NCI-H1048 (cell line): ENCODE data around the gene NOSTRIN.
"Not testable (repeated sequence)": the region's sequence is repeated elsewhere in the genome, so short reads cannot be mapped to it uniquely, and the experiment has no call there.

Experiments used
- DNase-seq: peaks from one replicate; lab custom pipeline; 2025; lab: John Stamatoyannopoulos, UW

NOSTRIN gene

GRCh38 chr2:168819050-168819715 lies 16.7 kb downstream of the NOSTRIN start:
- DNase-seq = no peak

DNA sequence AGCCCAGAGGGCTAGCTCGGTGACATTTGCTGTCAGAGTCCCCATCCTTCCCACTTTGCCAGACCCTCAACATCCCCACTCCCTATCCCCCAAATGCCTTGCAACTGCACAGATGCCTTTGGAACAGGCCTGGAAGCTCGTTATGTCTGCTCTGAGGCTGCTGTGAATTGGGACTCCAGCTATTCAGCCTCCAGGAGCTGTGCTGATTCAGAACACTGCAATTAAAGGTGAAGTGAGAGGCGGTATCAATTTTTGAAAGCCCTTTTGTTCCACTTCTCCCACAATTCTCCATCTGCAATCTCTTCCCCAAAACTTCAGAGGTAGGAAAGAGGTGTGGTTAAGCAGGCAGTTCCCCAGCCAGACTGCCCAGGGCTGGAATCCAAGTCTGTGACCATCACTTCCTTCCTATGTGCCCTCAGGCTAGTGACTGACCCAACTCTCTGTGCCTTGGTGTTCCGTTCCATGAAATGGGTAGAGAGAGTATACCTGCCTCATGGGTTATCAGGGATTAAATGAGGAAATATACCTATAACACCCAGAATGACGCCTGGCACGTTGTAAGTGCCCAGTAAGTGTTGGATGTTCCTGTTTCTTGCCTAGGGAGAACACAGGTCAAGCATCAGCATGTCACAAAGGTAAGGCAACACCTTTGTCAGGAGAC lies 17.5 kb downstream of the NOSTRIN start:
- DNase-seq = no peak

DNA sequence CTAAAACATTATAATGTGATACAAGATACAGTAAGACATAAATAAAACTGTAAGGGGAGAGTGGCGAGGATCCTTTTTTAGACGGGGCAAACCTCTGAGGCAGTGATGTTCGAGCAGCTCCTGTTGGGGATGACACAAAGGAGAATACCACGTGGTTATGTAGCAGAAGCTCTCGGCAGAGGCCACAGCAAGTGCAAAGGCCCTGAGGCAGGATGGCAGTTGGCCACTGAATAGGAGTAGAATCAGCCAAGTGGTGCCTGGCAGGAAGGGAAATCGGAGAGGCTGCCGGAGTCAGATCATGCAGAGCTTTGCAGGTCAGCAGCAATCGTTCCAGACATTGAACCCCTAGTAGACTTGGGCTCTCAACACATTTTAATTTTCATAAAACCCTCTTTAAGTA lies 19.1 kb downstream of the NOSTRIN start:
- no peak for DNase-seq

DNA sequence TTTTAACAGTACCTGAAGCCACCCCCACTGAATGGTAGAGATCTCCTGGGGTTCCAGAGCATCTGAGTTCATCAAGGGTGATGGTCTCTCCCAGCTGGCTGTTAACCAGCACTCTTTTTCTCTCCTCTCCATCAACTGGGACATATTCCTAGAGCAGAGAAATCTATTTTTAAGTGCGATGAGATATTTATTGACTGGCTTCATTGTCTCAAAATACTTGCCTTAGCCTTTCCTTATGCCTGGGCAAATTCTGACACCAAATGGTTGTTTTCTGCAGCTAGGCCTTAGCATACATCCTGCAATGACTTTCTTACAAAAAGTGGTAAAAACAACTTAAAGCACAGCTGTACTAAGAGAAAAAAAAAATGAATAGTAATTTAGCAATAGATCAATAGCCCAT lies 19.6 kb downstream of the NOSTRIN start:
- no peak for DNase-seq

DNA sequence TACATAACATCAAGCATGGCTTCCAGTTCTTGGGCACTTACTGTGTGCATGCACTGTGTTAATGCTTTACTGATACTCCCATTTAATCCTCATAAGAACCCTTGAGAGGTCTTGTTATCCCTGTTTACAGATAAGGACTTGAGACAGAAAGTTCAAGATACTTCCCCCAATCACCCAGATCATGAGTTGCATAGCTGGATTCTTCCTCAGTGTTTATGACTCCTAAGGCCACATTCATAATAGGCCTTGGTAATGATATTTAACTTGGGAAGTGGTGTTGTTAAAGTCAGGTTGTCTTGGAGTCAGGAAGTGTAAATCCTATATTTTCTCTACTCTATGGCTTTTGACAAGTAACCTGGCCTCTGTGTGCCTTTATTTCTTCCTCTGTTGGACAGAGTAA lies 22.7 kb downstream of the NOSTRIN start:
- no peak for DNase-seq

DNA sequence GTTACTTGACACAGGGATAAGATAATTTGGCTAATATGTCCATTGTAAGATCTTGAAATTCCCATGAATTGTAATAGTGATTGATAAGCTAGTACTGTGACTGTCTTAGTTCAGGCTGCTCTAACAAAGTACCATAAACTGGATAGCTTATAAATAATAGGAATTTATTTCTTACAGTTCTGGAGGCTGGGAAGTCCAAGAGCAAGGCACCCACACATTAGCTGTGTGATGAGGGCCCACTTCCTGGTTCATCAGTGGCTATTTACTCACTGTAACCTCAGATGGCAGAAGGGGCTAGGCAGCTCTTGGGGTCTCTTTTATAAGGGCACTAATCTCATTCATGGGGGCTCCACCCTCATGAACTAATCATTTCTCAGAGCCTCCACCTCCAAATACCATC lies 28.5 kb downstream of the NOSTRIN start:
- DNase-seq = no peak

- no peak for DNase-seq
Measured at GRCh38 chr2:168831662-168832061, 29.2 kb downstream of the NOSTRIN start.

DNA sequence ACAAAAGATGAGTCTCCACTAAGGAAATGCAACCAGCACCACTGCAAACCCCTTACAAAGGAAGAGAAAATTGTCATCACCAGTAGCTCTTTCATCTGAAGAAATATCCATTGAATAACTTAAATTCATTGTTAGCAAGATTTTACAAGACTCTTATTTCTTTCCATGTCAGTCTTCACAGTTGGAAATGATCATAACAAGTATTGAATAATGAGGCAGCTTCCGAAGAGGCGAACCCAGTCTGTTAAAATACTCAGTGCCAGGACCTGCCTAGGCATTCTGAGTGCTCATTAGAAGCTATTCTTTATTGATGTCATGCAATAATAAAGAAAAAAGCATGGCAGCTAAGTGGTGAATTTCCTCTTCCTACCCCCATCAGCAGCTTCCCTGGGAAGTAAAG lies 33.5 kb downstream of the NOSTRIN start:
- no peak for DNase-seq

DNA sequence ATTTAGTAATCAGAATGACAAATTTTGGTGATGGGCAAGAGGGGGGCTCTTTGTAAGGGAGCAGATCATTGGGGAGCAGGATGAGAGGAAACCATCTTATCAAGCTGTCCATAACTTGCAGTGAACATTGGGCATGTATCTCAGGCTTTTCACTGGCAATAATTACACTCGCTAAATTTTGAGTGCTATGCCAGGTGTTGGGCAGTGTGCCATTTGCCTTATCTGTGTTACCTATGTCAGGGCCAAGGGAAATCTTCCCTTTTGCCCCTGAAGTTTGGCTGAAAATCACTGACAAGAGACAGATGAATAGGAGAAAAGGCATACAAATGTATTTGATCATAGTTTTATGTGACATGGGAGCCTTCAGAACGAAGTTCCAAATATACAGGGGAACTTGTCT lies 39.0 kb downstream of the NOSTRIN start:
- no peak for DNase-seq

- DNase-seq = no peak
Measured at GRCh38 chr2:168843253-168843652, 40.8 kb downstream of the NOSTRIN start.

DNA sequence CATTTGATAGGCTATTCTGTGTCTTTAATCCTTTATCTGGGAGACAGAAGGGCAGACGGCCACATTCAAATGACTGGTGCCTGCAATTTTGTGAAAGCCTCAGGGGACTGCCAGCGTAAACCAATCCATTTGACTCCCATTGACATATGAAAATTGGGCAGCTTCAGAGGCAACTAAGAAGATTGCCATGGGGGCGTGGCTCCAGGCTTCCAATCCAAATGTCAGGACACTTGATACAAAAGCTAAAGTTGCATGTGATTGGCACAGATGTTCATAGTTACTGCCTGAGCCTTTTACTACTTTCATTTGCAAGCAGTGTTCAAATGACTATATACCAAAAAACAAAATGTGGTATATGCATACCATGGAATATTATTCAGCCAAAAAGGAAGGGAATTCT lies 45.8 kb downstream of the NOSTRIN start:
- DNase-seq = peak; percentile 90

GRCh38 chr2:168849610-168850009 lies 47.2 kb downstream of the NOSTRIN start:
- DNase-seq = no peak

DNA sequence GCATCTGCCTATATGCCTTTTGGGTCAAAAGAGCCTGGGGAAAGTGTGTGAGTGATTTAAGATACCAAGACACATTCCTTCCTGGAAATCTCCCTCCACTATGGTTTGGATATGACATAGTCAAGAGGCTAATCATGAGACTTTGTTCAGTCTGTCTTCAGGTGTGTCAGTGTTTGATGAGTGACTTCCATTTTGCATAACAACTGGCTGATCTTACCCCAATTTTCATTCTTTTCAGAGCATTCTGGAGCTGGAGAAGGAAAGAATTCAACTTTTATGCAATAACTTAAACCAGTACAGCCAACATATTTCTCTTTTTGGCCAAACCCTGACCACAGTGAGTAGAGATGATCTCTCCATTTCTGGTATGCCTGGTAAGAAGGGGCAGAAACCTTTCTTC lies 48.4 kb downstream of the NOSTRIN start:
- DNase-seq = no peak

DNA sequence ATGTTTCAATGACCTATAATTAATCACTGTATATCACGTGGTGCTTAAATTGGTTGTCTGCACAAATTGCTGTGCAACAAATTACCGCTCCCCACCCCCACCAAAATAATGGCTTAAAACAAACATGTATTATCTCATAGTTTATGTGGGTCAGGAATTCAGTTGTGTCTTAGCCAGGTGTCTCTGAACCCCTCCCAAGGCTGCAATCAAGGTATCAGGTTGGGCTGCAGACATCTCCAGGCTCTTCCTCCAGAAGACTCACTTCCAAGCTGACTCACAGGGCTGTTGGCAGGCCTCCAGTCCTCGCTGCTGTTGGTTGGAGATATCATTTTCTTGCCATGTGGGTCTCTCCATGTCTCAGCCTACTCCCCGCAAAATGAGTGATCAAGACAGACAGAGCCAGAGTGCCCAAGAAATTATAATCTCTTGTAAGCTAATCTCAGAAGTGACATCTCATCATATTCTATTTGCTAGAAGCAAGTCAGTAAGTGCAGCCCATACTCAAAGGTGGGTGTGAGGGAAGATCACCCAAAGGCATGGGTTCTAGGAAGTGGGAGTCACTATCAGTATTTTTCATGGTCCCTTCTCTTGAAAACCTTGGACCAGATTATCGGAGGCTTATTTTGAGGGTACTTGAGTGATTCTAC lies 49.4 kb downstream of the NOSTRIN start:
- no peak for DNase-seq

- no peak for DNase-seq
Measured at GRCh38 chr2:168852481-168852880, 50.0 kb downstream of the NOSTRIN start.

- DNase-seq = no peak
Measured at GRCh38 chr2:168853471-168853870, 51.0 kb downstream of the NOSTRIN start.

DNA sequence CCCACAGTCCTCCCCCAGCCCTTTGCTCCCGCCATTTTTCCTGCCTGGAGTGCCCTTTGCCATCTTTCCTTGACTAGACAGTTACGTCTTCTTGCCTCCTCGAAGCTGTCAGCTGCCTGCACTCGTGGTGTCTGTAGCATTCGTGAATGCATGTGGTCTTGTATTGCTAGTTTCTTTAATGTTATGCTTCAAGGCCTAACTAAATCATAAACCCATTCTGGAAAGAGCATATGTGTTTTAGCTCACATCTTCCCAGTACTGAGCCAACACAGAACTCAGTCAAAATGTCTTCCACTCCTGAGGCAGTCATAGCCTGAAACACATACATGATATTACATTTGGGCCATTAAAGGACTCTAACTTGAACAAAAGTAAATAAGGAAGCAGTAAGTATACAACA lies 52.2 kb downstream of the NOSTRIN start:
- no peak for DNase-seq

- DNase-seq = no peak
Measured at GRCh38 chr2:168855601-168856000, 53.2 kb downstream of the NOSTRIN start.

GRCh38 chr2:168858146-168858545 lies 55.7 kb downstream of the NOSTRIN start:
- DNase-seq = no peak

DNA sequence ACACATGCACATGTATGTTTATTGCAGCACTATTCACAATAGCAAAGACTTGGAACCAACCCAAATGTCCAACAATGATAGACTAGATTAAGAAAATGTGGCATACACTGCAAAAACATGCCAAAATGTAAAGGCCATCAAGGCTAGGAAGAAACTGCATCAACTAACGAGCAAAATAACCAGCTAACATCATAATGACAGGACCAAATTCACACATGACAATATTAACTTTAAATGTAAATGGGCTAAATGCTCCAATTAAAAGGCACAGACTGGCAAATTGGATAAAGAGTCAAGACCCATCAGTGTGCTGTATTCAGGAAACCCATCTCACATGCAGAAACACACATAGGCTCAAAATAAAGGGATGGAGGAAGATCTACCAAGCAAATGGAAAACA lies 64.7 kb downstream of the NOSTRIN start:
- DNase-seq = not testable (repeated sequence)

- DNase-seq = not testable (repeated sequence)
Measured at GRCh38 chr2:168870369-168870768, 67.9 kb downstream of the NOSTRIN start.

GRCh38 chr2:168870824-168871223 lies 68.4 kb downstream of the NOSTRIN start:
- DNase-seq = not testable (repeated sequence)

DNA sequence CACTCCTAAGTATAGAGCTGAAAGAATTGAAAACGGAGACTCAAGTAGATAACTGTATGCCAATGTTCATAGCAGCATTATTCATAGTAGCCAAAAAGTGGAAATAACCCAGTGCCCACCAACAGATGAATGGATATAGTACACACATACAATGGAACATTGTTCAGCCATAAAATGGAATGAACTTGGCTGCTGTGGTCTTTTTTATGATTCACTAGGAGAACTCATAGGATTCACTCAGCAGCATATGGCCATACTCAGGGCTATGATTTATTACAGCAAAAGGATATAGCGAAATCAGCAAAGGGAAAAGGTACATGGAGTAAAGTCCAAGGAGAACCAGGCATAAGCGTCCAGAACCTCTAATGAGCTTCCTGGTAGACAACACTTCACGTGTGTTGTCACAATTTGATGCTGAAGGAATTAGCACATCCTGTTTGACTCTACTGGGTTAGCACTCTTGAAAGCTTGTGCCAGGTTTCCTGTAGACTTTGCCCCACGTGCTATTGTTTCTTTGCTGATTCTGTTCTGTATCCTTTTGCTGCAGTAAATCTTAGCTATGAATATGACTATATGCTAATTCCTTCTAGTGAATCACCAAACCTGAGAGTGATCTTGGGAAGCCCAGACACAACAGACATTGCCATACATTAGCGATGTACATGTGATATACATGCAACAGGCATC lies 72.1 kb downstream of the NOSTRIN start:
- no peak for DNase-seq
